K562 (cell line): ENCODE results near the gene TBC1D7. TPM values are rescaled to one million over a fixed set of nuclear protein-coding genes. Genes with fewer than 3 reads are reported as not detected.

Experiments used
- ATAC-seq: fragments of 200-7000 bp; cut with Tn5 transposase; 3 replicates; pipeline ENCODE4 v1.9.1; 2020; ENCODE audit warnings: moderate library complexity
- BruUV-seq: library from RNA; stranded (reverse); fragments of 400-500 nt; replicated peaks from 2 replicates; lab custom pipeline; 2021; lab: Mats Ljungman, UMichigan
- CTCF ChIA-PET: fragments of 300-600 bp; formaldehyde crosslinking; extraction: SDS; loops from one replicate; lab custom pipeline; 2021; ENCODE audit warnings: low intra/inter-chr PET ratio; lab: Yijun Ruan, JAX
- POLR2A ChIA-PET: fragments of 300-600, 350-650 bp; sonication (Branson Sonifier 250); formaldehyde crosslinking; extraction: SDS; loops from one replicate; lab custom pipeline; 2021; ENCODE audit warnings: antibody characterized with exemption, inconsistent platforms; lab: Yijun Ruan, JAX
- DNase-seq, 4 experiments: peaks; one replicate each; pipeline versions ENCODE4 v3.0.0 to v3.0.0-alpha.2; 2011 to 2018; ENCODE audit warnings: low spot score in 3 of 4, mixed read lengths in 3 of 4; ENCODE audit errors: extremely low read depth in 1 of 4
- FAIRE-seq: peaks from 2 replicates; lab custom pipeline; 2011; peaks lifted over from hg19 to GRCh38; lab: Jason Lieb, UNC
- H2AFZ ChIP-seq: 2 replicates; pipeline ENCODE4 v1.6.0; 2011; ENCODE audit warnings: low read depth, low read length, control low read depth, inconsistent platforms
- H3K27ac ChIP-seq: fragments of 200-600 bp; 3 replicates; pipeline ENCODE4 v1.8.0; 2011; ENCODE audit warnings: low read depth, mild to moderate bottlenecking, control low read depth, inconsistent platforms, low read length, moderate library complexity, mixed read lengths; ENCODE audit errors: extremely low read depth
- H3K27me3 ChIP-seq, 2 experiments: fragments of 300-600 bp in 1 of 2; 2 replicates in 1 of 2; 3 replicates in 1 of 2; pipeline versions ENCODE4 v1.6.0 to v1.8.0; 2011; ENCODE audit warnings: inconsistent platforms in 2 of 2, low read length in 2 of 2, mild to moderate bottlenecking in 1 of 2, mixed read lengths in 1 of 2, moderate library complexity in 1 of 2; ENCODE audit not compliant: control insufficient read depth in 2 of 2, insufficient read depth in 2 of 2
- H3K36me3 ChIP-seq: fragments of 300-600 bp; 3 replicates; pipeline ENCODE4 v1.8.0; 2011; ENCODE audit warnings: mild to moderate bottlenecking, low read length, inconsistent platforms; ENCODE audit not compliant: control insufficient read depth, insufficient read depth
- H3K4me1 ChIP-seq, 2 experiments: fragments of 200-600 bp in 1 of 2; replicated peaks in 1 of 2; 2 replicates in 1 of 2; 3 replicates in 1 of 2; pipeline versions ENCODE4 v1.5.1 to v1.8.0; 2011; ENCODE audit warnings: inconsistent platforms in 2 of 2, low read length in 2 of 2, mild to moderate bottlenecking in 1 of 2, mixed read lengths in 1 of 2, moderate library complexity in 1 of 2; ENCODE audit not compliant: control insufficient read depth in 2 of 2, insufficient read depth in 2 of 2
- H3K4me2 ChIP-seq: 2 replicates; pipeline ENCODE4 v1.6.1; 2011; ENCODE audit warnings: low read length, control low read depth, inconsistent platforms, mixed read lengths; ENCODE audit not compliant: insufficient read depth
- H3K4me3 ChIP-seq: fragments of 200-600 bp; sonication (generic), shearing (Covaris generic); 2 replicates; pipeline ENCODE4 v1.5.1; 2016; ENCODE audit warnings: control low read depth, inconsistent platforms
- H3K79me2 ChIP-seq: fragments of 200-600 bp; 3 replicates; pipeline ENCODE4 v1.8.0; 2011; ENCODE audit warnings: low read length, inconsistent platforms; ENCODE audit not compliant: control insufficient read depth, insufficient read depth
- H3K9ac ChIP-seq, 2 experiments: 2 replicates each; pipeline versions ENCODE4 v1.6.0 to v1.6.1; 2011; ENCODE audit warnings: low read depth in 2 of 2, low read length in 2 of 2, control low read depth in 1 of 2, inconsistent platforms in 1 of 2, mild to moderate bottlenecking in 1 of 2, mixed read lengths in 1 of 2; ENCODE audit not compliant: insufficient read depth in 1 of 2
- H3K9me1 ChIP-seq: one replicate; pipeline ENCODE4 v1.6.0; 2011; ENCODE audit warnings: inconsistent platforms, mild to moderate bottlenecking, low read length, moderate library complexity; ENCODE audit not compliant: control insufficient read depth, insufficient read depth
- H3K9me3 ChIP-seq: replicated peaks from 2 replicates; pipeline ENCODE4 v1.5.1; 2011; ENCODE audit warnings: low read depth, low read length, inconsistent platforms; ENCODE audit not compliant: control insufficient read depth, insufficient read depth
- H4K20me1 ChIP-seq: replicated peaks from 2 replicates; pipeline ENCODE4 v1.6.1; 2011; ENCODE audit warnings: low read length, inconsistent platforms, mixed read lengths; ENCODE audit not compliant: control insufficient read depth, insufficient read depth
- CTCF ChIP-seq, 3 experiments: IDR thresholded peaks in 2 of 3; conservative IDR thresholded peaks in 1 of 3; 2 replicates each; pipeline ENCODE4 v1.5.1; 2011 to 2012; ENCODE audit warnings: low read length in 3 of 3, mild to moderate bottlenecking in 3 of 3, control low read depth in 2 of 3, improper control_type of control experiment in 1 of 3, inconsistent platforms in 1 of 3, low read depth in 1 of 3, mixed read lengths in 1 of 3, moderate library complexity in 1 of 3; ENCODE audit not compliant: insufficient read depth in 2 of 3
- DMBX1 ChIP-seq: fragments of 250-450 bp; sonication (Bioruptor Pico); IDR thresholded peaks from 2 replicates; pipeline ENCODE4 v1.8.0; 2022; ENCODE audit warnings: inconsistent platforms, mild to moderate bottlenecking, moderate library complexity, borderline replicate concordance
- RAD21 ChIP-seq, 2 experiments: fragments of 250-450 bp in 1 of 2; fragments of 450-650 bp in 1 of 2; sonication (Bioruptor Pico) in 1 of 2; formaldehyde crosslinking in 1 of 2; IDR thresholded peaks in 1 of 2; conservative IDR thresholded peaks in 1 of 2; 2 replicates each; pipeline versions ENCODE4 v1.4.0 to v1.8.0; 2020 to 2022; ENCODE audit warnings: mild to moderate bottlenecking in 2 of 2, moderate library complexity in 1 of 2
- TRIM25 ChIP-seq: fragments of 450-650 bp; IDR thresholded peaks from 2 replicates; pipeline ENCODE4 v1.7.0; 2016; ENCODE audit warnings: borderline replicate concordance
- ZNF311 ChIP-seq: fragments of 250-450 bp; sonication (Bioruptor Pico); IDR thresholded peaks from 2 replicates; pipeline ENCODE4 v1.4.0; 2020; ENCODE audit warnings: mild to moderate bottlenecking, moderate library complexity
- WGBS: fragments of 100-300 bp; shearing (Covaris generic); methylation state at CpG from one replicate; pipeline ENCODE4 v1.1.6; 2016; ENCODE audit warnings: low coverage, mixed read lengths; ENCODE audit not compliant: insufficient coverage; ENCODE audit errors: missing lambda C conversion rate; 5-methylcytosine and 5-hydroxymethylcytosine counted together
- in situ Hi-C: fragments of 300-500 bp; cut with MboI; formaldehyde crosslinking; loops from 4 replicates; pipeline ENCODE4 v1.15.0; 2018; ENCODE audit warnings: inconsistent platforms, mixed read lengths
- intact Hi-C: fragments of 100-400 bp; cut with micrococcal nuclease; formaldehyde crosslinking; loops from 2 replicates; pipeline ENCODE4 v1.14.2; 2022
- polyA plus RNA-seq, 8 experiments: library from polyadenylated mRNA; depleted of rRNA in 4 of 8; stranded (reverse) in 5 of 8; unstranded in 3 of 8; fragments of >200 nt; fragmentation: Nextera tagmentation in 2 of 8; fragmentation: Illumina TruSeq in 1 of 8; extraction: Ambion mirVana in 2 of 8; extraction: Trizol in 1 of 8; gene quantifications; 2 replicates each; pipeline versions ENCODE4 v1.2.1 to v1.2.3, GENCODE V29; 2011 to 2014; ENCODE audit warnings: inconsistent platforms in 1 of 8, missing spikeins in 1 of 8
- total RNA-seq, 7 experiments: library from RNA; depleted of rRNA in 6 of 7; stranded (reverse); fragments of >200 nt in 6 of 7; fragmentation: Illumina TruSeq in 2 of 7; extraction: Trizol in 2 of 7; gene quantifications; 2 replicates each; pipeline versions ENCODE4 v1.2.1 to v1.2.3, GENCODE V29; 2011 to 2021; ENCODE audit warnings: low replicate concordance in 1 of 7

TBC1D7 gene
- total and polyA plus RNA-seq, 9 of the 15 experiments (the other 6 are each of a cell fraction or from before 2014, with no cell fraction given): 49.4 to 107 (median 61.1) TPM

- 49% methylated on average over 2 of the region's 2 CpGs for WGBS
- peak in 1 of 2 experiments; percentile 43; a peak in 2 of 4 replicates for TF ChIP-seq RAD21 (CRISPR knock-in tag; conservative IDR thresholded peaks at IDR 0.05 in 1 of 2, IDR thresholded peaks at IDR 0.05 in 1 of 2)
- 0 out of 2 replicates have a peak, but pooled peaks have one; percentile 36 for TF ChIP-seq DMBX1 (CRISPR knock-in tag)
- TF ChIP-seq TRIM25: no peak
- TF ChIP-seq ZNF311 (CRISPR knock-in tag): peak; percentile 33; the same call in 1 of the 2 replicates
- TF ChIP-seq CTCF (IDR thresholded peaks at IDR 0.05 in 2 of 3, conservative IDR thresholded peaks at IDR 0.05 in 1 of 3; ENCODE audit: insufficient read depth in 2 of 3, low read depth in 1 of 3, low read length in 3 of 3): peak in 2 of 3 experiments; percentile 26 to 34; a peak in 2 of 6 replicates
- H4K20me1 ChIP-seq: peaks cover 10% of the 10 kb centered on the region
- no peaks in the 10 kb centered on the region for H3K79me2 ChIP-seq
- peak; percentile 26; the same call in 1 of the 3 replicates for ATAC-seq
- no peak overlapping the region for H2AFZ ChIP-seq
- in situ Hi-C loops: no loop called here
- H3K4me3 ChIP-seq: no peak overlapping the region
- POLR2A ChIA-PET: interaction anchor here (0.9 to 1.4 kb wide), 3 partner anchors 14 to 281 kb away, joined by 3 read pairs; no protein-coding TSS in a partner anchor
- no peak overlapping the region for H3K4me2 ChIP-seq
- peaks cover 2% of the 10 kb centered on the region for H3K9me1 ChIP-seq
- peaks cover 26 to 63% of the 10 kb centered on the region in 2 experiments for H3K4me1 ChIP-seq
- intact Hi-C loops: no loop called here
- H3K27me3 ChIP-seq: no peaks in the 10 kb centered on the region
- CTCF ChIA-PET: no interaction called here
- no peak overlapping the region for H3K27ac ChIP-seq
- DNase-seq: no peak
- no peaks in the 10 kb centered on the region for H3K9me3 ChIP-seq
- H3K36me3 ChIP-seq: no peaks in the 10 kb centered on the region
- no TSS peak for BruUV-seq
- no peak overlapping the region for H3K9ac ChIP-seq
- no peak for FAIRE-seq
Observed at GRCh38 chr6:13358511-13358910, 30.2 kb upstream of the TBC1D7 start.
